Rectal smooth muscle tissue (tissue), 1 donor: ENCODE results near the gene CASP1.
A peak's percentile ranks its signal among the peaks of the same experiment; 100 is the strongest.
"Not testable (repeated sequence)": the region's sequence is repeated elsewhere in the genome, so short reads cannot be mapped to it uniquely, and the experiment has no call there.

Experiments
- H3K27ac ChIP-seq: one replicate; pipeline ENCODE4 v1.7.0; 2013; ENCODE audit warnings: low read depth, low read length, inconsistent platforms
- H3K27me3 ChIP-seq: one replicate; pipeline ENCODE4 v1.7.0; 2013; ENCODE audit warnings: low read length; ENCODE audit not compliant: control insufficient read depth, insufficient read depth
- H3K36me3 ChIP-seq: one replicate; pipeline ENCODE4 v1.7.0; 2013; ENCODE audit warnings: low read length; ENCODE audit not compliant: control insufficient read depth, insufficient read depth
- H3K4me1 ChIP-seq: one replicate; pipeline ENCODE4 v1.7.0; 2013; ENCODE audit warnings: low read length; ENCODE audit not compliant: control insufficient read depth, insufficient read depth
- H3K4me3 ChIP-seq: one replicate; pipeline ENCODE4 v1.7.0; 2013; ENCODE audit warnings: low read length
- H3K9ac ChIP-seq: one replicate; pipeline ENCODE4 v1.7.0; 2013; ENCODE audit warnings: low read length

The CASP1 gene

DNA sequence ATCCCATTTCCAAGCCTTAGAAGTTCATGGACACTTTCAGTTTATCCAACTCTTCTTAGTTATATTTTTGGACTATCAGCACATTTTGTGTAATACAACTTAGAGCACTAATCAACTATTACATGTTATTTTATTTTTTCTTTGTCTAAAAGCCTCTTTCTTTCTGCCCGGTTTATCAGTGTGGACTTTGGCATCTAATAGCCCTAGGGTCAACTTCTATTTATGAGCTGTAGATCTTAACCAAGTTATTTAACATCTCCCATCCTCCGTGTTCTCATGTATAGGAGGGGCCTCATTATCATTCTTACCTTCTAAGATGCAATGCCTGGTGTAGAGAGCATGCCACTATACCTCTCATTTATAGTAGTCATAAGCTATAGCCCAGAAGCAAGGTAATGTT is 5.8 kb upstream of the CASP1 start:
- Histone ChIP-seq H3K36me3 (no peaks in the 10 kb centered on the region), H3K9ac (no peak overlapping the region), H3K4me3 (no peak overlapping the region), H3K4me1 (no peaks in the 10 kb centered on the region), H3K27ac (no peak overlapping the region), H3K27me3 (no peaks in the 10 kb centered on the region)

DNA sequence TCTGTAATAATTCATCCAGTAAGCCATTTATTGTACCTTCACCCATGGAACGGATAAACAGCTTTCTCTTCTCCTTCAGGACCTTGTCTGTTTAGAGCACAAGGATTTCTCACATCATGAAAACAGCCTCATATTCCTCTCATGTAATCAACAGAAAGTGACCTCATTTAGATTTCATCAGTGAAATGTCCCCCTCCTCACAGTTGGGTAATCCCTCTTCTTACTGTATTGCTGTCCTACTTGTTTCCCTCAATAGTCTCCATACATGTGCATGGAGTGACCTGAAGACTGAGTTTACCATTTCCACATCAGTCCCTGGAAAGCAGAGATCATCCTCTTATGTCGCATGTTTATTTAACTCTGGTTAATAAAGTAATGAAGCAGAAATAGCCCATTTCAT is 556 bp downstream of the CASP1 start:
- H3K4me1 ChIP-seq, H3K27me3 ChIP-seq, H3K36me3 ChIP-seq: not testable (repeated sequence)
- Histone ChIP-seq H3K27ac (peak overlapping the region; percentile 65), H3K9ac (peak overlapping the region; percentile 32), H3K4me3 (peak overlapping the region; percentile 63)

DNA sequence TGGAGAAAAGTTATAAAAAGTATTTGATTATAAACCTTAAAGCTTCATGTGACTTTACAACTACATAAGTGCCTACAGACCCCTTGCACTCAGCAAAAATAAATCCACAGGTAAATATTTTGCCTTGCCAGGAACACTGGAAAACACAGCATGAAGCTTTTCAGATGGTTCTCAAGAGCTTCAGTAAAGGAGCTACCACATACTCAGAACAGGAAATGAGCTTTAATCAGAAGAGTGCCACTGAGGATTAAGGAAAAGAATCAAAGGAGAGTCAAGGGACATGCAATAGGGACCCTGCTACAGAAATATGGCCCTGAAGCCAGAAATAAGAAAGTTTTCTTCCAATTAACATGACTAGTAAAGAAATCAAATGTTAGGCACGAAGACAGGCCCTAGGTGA is 1.2 kb downstream of the CASP1 start:
- Histone ChIP-seq H3K4me1 (no peaks in the 10 kb centered on the region), H3K27ac (no peak overlapping the region), H3K4me3 (peak overlapping the region; percentile 63), H3K27me3 (no peaks in the 10 kb centered on the region), H3K9ac (no peak overlapping the region), H3K36me3 (peaks cover 2% of the 10 kb centered on the region)

DNA sequence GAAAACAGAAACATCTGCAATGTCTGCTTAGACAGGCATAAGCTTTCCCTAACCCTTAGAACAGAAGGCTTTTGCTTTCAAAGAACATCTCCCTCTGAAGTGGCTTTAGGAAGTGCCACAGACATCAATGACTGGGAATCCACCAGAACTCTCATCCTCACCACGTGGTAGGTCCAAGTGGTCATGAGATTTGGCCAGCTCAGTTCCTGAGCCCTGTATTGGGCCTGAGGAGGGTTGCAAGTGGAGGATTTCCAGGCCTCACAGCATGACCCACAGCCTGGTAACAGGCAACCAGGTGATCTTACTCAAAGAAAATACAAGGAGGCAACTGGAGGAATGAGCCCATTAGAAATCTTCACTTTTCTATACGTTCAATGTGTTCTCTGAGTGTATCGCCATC is 1.6 kb downstream of the CASP1 start:
- Histone ChIP-seq H3K36me3 (peaks cover 2% of the 10 kb centered on the region), H3K9ac (no peak overlapping the region), H3K4me1 (no peaks in the 10 kb centered on the region), H3K27me3 (no peaks in the 10 kb centered on the region), H3K27ac (no peak overlapping the region), H3K4me3 (peak overlapping the region; percentile 25)

DNA sequence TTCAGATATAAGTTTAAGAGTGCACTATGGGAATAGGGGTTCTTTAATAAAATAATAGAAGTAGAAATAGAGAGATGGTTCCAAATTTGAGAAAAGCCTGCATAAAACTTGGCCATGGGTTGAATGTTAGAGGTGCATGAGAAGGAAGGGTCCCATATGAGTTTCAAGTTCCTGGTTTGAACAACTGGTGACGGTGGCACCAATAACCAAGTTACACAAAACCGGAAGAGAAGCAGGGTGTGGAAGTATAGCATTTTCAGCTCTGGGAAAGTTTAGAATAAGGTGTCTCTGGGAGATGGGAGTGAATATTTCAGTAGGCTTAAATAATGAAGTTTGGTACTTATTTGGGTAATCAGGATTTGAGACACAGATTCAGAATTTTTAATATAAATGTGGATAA is 2.4 kb downstream of the CASP1 start:
- Histone ChIP-seq H3K4me1 (no peaks in the 10 kb centered on the region), H3K27me3 (no peaks in the 10 kb centered on the region), H3K27ac (no peak overlapping the region), H3K4me3 (no peak overlapping the region), H3K36me3 (peaks cover 2% of the 10 kb centered on the region), H3K9ac (no peak overlapping the region)

DNA sequence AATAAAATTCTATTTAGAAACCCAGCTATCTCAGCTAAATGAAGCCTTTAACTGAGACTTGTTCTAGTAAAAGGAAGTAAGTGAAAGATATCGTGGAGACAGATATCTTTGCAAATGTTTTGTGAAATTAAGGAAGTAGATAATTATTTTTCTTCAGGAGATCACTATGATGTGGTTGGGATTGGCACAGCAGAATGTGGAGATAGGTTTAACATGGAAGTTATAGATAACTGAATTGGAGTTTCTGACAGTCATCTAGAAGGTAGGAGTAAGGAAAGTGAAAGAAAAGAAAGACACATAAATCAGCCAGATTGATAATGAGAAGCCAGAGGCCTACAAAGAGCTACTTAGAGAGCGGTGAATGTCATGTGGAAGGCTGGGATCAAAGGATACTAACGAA is 7.3 kb downstream of the CASP1 start:
- no peaks in the 10 kb centered on the region for H3K4me1 ChIP-seq
- no peak overlapping the region for H3K9ac ChIP-seq
- H3K4me3 ChIP-seq: no peak overlapping the region
- no peaks in the 10 kb centered on the region for H3K27me3 ChIP-seq
- H3K36me3 ChIP-seq: peaks cover 2% of the 10 kb centered on the region
- H3K27ac ChIP-seq: no peak overlapping the region

DNA sequence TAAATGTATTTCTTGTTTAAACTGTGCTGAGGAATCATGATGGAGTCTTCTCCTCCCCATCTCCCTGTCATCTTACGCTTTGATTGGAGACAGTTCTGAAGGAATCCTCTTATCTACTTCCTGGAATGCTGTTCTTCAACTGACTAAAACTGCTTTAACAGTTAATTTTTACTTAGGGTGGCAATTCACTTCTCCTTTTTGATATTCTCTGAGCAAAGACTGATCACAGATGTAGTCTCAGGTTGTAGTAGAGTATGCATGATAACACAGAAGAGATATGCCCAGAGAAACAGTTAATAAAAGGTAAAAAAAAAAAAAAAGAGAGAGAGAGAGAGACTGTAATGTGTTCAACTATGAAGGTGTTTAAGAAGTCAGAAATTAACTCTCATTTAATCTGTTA is 10.6 kb downstream of the CASP1 start:
- Histone ChIP-seq H3K27me3 (no peaks in the 10 kb centered on the region), H3K4me1 (no peaks in the 10 kb centered on the region), H3K9ac (no peak overlapping the region), H3K36me3 (peaks cover under 1% of the 10 kb centered on the region), H3K27ac (no peak overlapping the region), H3K4me3 (no peak overlapping the region)

DNA sequence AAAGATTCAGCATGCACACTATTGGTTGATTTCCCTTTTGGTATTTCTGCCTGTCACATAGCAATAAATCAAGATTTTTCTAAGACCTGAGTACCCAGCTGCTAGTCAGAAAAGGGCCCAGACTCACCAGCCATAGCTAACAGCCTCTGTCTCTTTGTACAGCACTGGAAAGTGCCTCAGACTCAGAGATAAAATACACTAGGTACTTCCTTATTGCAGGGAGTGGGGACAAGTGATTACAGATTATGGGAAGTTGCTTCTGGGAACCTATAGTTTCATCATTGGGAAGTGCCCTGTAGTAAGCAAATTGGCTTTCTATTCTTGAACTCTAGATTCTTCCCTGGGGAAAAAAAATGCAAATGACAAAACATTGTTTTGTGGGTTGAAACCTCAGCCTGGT is 11.9 kb downstream of the CASP1 start, which contains the start of gene CASP5:
Gene CASP5, minus strand, starts transcription at position 166 of the 400 bp plus-strand sequence. Its CDS starts 32 bp downstream, at position 134.
- no peak within 1 kb of the TSS for H3K4me3 ChIP-seq
- H3K27me3 ChIP-seq: no peaks in the 10 kb centered on the region
- no peak within 1 kb of the TSS for H3K9ac ChIP-seq
- no peak within 1 kb of the TSS for H3K27ac ChIP-seq
- H3K36me3 ChIP-seq: no peaks in the 10 kb centered on the region
- H3K4me1 ChIP-seq: no peaks in the 10 kb centered on the region

DNA sequence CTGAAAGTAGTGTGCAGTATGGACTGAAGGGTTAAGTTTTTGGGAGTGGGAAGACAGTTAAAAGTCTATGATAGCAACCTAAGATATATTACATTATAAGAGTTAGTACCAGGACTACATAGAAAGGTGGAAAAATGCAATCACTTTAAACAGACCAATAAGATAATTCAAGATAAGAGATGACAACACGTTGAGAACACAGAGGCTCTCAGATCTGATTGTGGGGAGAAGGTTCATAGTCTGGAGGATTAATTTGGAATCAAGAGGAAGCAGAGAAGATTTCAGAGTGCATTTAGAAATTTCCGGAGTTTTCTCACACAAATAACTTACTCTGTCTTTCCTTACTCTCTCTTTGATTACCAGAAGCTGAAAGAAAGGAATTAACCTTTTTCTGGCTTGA is 12.4 kb downstream of the CASP1 start:
- Histone ChIP-seq H3K4me3 (no peak overlapping the region), H3K27me3 (no peaks in the 10 kb centered on the region), H3K27ac (no peak overlapping the region), H3K9ac (no peak overlapping the region), H3K4me1 (no peaks in the 10 kb centered on the region), H3K36me3 (no peaks in the 10 kb centered on the region)

DNA sequence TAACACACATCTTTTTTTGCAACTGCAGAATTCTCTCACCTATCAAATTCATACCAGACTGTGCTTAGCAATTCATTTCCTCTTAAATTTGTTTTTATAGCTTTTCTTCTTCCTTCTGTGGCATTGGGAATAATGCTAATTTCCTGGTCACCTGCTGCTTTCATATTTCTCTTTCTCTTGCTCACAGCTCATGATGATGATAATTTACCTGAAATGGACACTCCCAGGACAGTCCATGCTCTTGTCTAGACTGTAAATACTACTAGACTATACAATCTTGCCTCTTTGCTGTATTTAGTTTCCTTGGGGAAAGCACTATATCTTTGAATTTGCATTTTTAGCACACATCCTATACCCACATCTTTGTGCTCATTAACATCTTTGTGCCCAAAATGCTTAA is 27.5 kb downstream of the CASP1 start:
- no peaks in the 10 kb centered on the region for H3K27me3 ChIP-seq
- no peak overlapping the region for H3K4me3 ChIP-seq
- no peaks in the 10 kb centered on the region for H3K4me1 ChIP-seq
- no peak overlapping the region for H3K9ac ChIP-seq
- H3K27ac ChIP-seq: no peak overlapping the region
- H3K36me3 ChIP-seq: no peaks in the 10 kb centered on the region

DNA sequence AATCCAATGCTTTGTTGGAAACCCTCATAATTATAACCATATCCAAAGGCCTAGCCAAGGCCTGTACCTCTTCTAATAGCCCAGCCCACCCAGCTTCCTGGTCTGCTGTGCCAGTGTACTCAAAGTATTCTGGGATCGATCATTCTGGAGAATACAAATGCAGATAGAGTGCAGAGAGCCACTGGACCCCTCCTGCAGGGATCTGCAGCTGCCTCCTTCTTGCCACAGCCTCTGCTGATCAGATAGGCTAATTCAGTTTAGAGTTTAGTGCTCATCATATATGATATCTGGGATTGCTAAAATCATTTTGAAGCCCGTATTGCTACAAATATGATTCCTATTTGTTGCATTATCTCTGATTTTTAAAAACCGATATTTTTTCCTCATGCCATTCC is 29.5 kb downstream of the CASP1 start:
- H3K27me3 ChIP-seq: no peaks in the 10 kb centered on the region
- H3K4me3 ChIP-seq: no peak overlapping the region
- no peak overlapping the region for H3K27ac ChIP-seq

DNA sequence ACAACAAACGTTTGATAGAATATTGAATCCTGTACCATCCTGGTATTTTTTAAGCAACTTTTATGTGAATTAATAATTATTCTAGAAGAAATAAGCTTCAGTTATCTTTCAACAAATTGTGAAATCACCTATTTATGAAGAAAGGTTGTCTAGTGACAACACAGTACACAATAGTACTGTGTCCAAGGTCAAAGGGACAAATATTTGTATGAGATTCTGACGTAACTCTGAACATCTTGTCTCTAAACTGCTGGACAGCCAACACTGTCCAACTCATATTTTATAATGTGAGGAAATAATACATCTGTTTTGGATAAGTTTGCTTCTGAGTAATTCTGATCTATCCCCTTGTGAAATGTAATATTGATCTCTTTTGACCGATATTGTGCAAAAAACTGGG is 30.9 kb downstream of the CASP1 start:
- no peaks in the 10 kb centered on the region for H3K27me3 ChIP-seq
- H3K27ac ChIP-seq: no peak overlapping the region
- no peak overlapping the region for H3K4me3 ChIP-seq
- H3K4me1 ChIP-seq: no peaks in the 10 kb centered on the region
- no peak overlapping the region for H3K9ac ChIP-seq
- H3K36me3 ChIP-seq: no peaks in the 10 kb centered on the region

More for the DNA sequence above, 29.5 kb downstream of the CASP1 start:
- H3K9ac ChIP-seq: no peak overlapping the region
- no peaks in the 10 kb centered on the region for H3K36me3 ChIP-seq
- H3K4me1 ChIP-seq: no peaks in the 10 kb centered on the region

DNA sequence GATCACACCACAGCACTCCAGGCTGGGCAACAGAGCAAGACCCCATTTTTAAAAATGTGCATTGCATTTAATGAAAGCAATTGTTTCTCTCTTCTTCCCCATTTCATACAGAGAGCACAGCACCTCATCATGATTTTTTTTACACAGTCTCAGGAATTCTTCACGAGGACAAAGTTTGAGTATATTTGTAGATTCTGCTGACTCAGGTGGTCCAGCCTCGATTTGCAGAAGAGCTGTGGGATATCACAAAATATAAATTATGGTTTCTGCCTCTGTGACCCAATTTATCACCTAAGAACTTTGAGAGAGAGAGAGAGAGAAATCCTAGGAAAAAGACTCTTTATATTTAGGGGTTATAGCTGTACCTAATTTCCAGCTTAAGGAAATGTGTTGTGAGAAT is 31.8 kb downstream of the CASP1 start:
- H3K9ac ChIP-seq: no peak overlapping the region
- no peak overlapping the region for H3K4me3 ChIP-seq
- no peaks in the 10 kb centered on the region for H3K4me1 ChIP-seq
- no peaks in the 10 kb centered on the region for H3K36me3 ChIP-seq
- H3K27ac ChIP-seq: no peak overlapping the region
- H3K27me3 ChIP-seq: no peaks in the 10 kb centered on the region
